Adrenal gland (tissue), 5 donors: Measurements from ENCODE around the gene PTPRC.

Experiments
- POLR2A ChIP-seq, 2 donors: fragments of 450-650 bp; IDR thresholded peaks; one replicate each; pipeline ENCODE4 v1.6.1; 2017; ENCODE audit warnings: antibody characterized with exemption in 2 of 2, mild to moderate bottlenecking in 2 of 2, moderate library complexity in 1 of 2
- TF ChIP-seq, protein P1 (sequence below), 6 experiments: fragments of 450-650 bp in 4 of 6; fragments of 200-600 bp in 2 of 6; sonication (generic) in 1 of 6; IDR thresholded peaks; 1 replicate in 5 of 6; 2 replicates in 1 of 6; pipeline versions ENCODE4 v1.5.1 to v1.8.0; 2016 to 2021; ENCODE audit warnings: antibody characterized with exemption in 6 of 6, mild to moderate bottlenecking in 2 of 6, moderate library complexity in 1 of 6
- donor health status: DM: no; HTN: no; CAD: no.

DNA sequence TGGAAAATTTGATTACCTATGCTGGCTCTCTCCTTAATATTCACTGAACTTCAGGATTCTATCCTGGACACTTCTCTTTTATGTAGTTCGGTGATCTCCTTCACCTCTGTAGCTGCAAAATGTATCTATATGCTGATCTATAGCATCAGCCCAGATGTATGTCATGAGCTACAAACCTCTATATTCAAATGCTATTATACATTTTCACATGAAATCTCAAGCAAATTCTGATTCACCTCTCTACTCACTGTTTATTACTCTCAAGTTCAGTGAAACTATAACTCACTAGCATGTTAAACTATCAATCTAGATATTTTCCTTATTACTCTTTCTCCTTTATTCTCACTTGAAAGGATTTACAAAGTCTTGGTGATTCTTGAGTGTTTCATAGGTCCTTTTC lies 52.2 kb downstream of the PTPRC start:
- TF ChIP-seq, protein P1, sequence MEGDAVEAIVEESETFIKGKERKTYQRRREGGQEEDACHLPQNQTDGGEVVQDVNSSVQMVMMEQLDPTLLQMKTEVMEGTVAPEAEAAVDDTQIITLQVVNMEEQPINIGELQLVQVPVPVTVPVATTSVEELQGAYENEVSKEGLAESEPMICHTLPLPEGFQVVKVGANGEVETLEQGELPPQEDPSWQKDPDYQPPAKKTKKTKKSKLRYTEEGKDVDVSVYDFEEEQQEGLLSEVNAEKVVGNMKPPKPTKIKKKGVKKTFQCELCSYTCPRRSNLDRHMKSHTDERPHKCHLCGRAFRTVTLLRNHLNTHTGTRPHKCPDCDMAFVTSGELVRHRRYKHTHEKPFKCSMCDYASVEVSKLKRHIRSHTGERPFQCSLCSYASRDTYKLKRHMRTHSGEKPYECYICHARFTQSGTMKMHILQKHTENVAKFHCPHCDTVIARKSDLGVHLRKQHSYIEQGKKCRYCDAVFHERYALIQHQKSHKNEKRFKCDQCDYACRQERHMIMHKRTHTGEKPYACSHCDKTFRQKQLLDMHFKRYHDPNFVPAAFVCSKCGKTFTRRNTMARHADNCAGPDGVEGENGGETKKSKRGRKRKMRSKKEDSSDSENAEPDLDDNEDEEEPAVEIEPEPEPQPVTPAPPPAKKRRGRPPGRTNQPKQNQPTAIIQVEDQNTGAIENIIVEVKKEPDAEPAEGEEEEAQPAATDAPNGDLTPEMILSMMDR (IDR thresholded peaks at IDR 0.05): no peak
- TF ChIP-seq POLR2A (IDR thresholded peaks at IDR 0.05): no peak
